Fibroblast of skin of back (primary cell): ENCODE measurements around the gene CLDN11. TPM values are rescaled to one million over a fixed set of nuclear protein-coding genes. Genes with fewer than 3 reads are reported as not detected.
A peak's percentile ranks its signal among the peaks of the same experiment; 100 is the strongest.

Source experiments
- DNase-seq: peaks from one replicate; pipeline ENCODE4 v3.0.0-alpha.2; 2013
- polyA plus RNA-seq, 2 experiments: library from polyadenylated mRNA; unstranded; fragments of 120-200 nt; gene quantifications; one replicate each; pipeline ENCODE4 v1.2.1, GENCODE V29; 2013; ENCODE audit not compliant: insufficient read length in 2 of 2

The CLDN11 gene
- 8.2 TPM for polyA plus RNA-seq (2013, experiment 1 of 2; ENCODE audit: insufficient read length)
- 3.4 TPM for polyA plus RNA-seq (2013, experiment 2 of 2; ENCODE audit: insufficient read length)

DNA sequence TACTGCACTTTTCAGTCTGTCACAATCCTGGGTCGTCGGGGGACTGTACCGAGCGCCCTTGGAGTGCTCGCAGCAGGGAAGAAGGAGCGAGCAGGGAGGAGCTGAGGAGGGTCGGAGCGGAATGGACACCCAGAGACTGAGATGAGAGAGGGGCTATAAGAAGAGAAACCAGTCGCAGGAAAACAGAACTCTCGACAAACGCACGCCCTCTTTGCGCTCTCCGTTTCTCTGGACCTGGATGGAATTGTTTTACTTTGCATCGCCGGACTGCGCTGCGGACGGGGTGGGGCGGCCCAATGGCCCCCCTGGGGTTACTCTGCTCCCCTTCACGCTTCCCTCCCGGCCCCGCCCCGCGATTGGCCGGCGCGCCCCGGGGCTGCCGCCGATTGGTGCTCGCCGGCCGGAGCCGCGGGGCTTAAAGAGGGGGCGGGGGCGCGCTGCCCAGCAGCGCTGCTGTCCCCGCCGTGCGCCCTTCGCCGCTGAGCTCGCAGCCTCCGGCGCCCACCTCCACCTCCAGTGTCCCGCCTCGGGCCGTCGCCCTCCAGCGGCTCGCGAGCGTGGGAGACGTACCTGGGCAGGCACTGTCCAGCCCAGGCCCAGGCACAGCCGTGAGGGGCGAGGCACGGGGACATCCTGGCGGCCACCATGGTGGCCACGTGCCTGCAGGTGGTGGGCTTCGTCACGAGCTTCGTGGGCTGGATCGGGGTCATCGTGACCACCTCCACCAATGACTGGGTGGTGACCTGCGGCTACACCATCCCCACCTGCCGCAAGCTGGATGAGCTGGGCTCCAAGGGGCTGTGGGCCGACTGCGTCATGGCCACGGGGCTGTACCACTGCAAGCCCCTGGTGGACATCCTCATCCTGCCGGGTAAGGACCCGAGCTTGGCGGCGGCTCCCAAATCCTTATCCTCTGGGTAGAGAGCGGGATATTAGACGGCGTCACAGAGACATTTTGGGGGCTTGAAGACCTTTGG is at the start of gene CLDN11:
CLDN11 (plus strand) TSS at position 447 of the 977 bp plus-strand sequence; CDS start at position 646, 199 bp downstream.
- peak; percentile 37 for DNase-seq

DNA sequence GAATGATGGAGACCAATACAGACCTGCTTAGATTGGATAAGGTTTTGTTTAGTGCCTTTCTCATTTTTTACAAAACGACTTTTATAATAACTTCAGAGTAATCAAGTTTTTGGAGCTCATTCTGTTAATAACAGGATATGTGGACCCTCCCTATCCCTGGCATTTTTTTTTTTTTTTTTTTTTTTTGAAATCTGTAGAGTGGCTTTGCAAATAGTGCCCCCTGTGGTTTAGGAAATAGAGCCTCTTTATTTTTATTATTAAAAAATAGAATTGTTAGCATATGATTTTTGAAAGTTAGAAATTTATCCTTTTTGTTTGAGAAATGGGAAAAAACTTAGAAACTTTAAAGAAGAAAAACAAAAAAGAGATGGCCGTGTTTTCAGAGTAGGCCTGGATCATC is 49.7 kb upstream of the CLDN11 start:
- DNase-seq: no peak

DNA sequence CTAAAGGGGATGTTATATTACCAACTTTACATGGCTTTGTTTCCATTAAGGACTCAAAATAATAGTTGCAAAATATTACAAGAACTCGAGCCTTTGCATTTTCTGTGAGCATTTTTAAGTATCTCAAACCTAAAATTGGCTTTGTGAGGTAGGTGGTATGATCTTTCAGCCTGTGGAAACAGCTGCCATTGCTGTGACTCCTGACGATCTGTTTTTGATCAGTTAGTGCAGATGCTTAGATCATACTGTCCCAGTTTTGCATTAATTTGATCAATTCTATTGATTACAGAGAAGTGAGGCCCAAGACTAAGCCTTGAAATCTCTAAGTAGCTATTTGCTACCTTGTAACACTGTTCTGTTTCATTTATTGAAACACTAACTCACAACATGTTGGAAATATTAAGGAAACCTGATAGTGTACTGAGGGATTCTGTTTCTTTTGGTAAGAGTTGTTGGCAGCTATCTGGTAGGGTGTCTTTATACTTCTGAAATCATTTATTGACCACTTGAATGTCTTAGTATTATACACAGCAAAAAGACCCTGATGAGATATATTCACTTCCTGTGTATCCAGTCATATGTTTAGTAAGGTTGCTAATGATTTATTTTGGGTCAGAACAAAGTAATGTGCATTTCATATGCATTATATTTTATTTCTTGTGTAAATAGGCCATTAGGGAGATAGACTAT is 46.3 kb upstream of the CLDN11 start:
- DNase-seq: no peak

DNA sequence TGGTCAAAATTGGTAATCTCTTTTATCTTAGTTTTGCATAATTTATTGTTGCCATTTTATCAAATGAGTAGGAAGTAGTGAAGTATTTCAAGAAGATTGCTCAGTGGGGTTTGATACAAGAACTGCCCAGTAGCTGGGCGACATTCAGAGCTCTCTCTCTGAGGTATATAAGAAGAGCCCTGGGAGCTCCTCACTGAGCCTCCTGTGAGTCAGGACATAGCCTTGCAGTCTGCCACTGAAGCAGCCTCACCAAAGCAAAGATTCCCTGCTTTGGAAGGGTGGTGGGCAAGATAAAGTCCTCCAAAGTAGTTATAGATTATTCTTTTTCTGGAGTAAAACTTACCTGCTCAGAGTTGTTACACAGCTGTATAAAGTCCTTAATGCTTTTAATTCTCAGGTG is 35.1 kb upstream of the CLDN11 start:
- peak; percentile 35 for DNase-seq

DNA sequence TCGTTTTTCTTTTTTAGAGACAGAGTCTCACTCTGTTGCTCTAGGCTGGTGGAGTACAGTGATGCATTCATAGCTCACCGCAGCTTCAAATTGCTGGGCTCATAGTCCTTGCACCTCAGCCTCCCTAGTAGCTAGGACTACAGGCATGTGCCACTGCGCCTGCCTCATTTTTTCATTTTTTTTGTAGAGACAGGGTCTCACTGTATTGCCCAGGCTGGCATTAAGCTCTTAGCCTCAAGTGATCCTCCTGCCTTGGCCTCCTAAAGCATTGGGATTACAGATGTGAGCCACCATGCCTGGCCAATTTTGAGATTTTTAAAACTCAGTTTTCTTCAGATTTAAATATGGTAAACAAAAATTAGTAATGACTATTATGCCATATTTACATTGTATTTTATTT is 32.2 kb upstream of the CLDN11 start:
- DNase-seq: no peak

DNA sequence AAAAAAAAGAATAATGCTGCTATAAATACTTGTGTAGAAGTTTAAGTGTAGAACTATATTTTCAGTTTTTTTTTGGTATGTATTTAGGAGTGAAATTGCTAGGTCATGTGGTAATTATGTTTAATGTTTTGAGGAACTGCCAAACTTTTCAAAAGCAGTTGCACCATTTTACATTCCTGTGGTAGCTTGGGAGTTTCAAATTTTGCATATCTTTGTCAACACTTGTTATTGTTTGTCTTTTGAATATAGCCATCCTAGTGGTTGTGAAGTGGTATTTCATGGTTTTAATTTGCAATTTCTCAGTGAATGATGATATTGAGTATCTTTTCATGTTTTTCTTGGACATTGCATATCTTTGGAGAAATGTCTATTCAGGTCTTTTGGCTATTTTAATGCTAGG is 30.7 kb upstream of the CLDN11 start:
- DNase-seq: no peak

DNA sequence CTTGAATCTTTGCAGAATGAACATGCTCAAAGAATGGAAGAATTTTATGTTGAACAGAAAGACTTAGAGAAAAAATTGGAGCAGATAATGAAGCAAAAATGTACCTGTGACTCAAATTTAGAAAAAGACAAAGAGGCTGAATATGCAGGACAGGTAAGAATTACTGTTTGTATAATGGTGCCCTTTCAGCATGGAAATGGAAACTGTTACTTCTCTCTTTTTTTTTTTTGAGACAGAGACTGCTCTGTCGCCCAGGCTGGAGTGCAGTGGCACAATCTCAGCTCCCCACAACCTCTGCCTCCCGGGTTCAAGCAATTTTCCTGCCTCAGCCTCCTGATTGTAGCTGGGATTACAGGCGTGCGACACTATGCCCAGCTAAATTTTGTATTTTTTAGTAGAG is 27.6 kb upstream of the CLDN11 start:
- no peak for DNase-seq

DNA sequence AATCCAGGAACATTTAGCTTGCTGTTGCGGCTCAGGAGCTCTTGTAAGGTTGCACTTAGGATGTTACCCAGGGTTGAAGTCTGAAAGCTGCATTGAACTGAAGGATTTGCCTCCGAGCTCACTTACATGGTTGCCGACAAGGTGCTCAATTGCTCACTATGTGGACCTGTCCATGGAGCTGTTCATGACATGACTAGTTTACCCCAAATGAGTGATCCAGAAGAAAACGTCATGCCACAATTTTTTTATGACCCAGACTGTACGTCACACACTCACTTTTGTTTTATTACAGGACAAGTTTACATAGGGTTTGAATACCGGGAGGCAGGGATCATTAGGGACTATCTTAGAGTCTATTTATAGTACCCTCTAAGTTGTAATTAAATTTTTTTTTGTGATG is 21.0 kb upstream of the CLDN11 start:
- DNase-seq: no peak

DNA sequence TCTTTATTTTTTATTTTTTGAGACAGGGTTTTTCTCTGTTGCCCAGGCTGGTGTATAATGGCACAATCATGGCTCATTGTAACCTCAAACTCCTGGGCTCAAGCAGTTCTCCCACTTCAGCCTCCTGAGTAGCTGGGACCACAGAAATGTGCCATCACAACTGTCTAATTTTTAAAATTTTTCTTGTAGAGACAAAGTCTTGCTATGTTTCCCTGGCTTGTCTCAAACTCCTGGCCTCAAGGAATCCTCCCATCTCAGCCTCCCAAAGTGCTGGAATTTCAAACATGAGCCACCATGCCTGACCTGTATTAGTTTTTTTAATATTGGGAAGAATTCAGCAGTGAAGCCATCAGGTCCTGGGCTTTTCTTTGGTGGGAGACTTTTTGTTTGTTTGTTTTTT is 13.6 kb upstream of the CLDN11 start:
- DNase-seq: no peak

DNA sequence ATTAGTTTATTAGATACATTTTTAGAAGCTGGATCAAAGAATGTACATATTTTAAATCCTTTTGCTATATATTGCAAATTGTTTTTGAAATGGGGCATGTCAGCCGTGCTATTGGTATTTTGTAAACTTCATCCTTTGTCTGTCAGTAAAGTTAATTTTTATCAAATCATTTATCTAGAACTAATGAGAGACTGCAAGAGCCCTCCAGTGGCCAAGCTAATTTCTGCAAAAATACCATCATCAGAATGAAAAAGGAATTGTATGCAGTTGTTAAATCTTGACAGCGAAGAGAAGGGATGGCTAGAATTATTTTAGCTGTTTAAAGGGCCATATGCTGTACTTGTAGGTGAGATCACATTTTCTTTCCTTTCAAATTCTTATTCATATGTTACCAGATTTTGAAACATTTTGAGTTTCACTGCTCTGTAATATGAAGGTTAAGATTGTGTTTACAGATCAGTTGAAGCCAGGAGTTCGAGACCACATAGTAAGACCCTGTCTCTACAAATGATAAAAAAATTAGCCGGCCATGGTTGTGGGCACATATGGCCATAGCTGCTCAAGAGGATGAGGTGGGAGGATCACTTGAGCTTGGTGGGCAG is 8.1 kb upstream of the CLDN11 start:
- peak; percentile 25 for DNase-seq

DNA sequence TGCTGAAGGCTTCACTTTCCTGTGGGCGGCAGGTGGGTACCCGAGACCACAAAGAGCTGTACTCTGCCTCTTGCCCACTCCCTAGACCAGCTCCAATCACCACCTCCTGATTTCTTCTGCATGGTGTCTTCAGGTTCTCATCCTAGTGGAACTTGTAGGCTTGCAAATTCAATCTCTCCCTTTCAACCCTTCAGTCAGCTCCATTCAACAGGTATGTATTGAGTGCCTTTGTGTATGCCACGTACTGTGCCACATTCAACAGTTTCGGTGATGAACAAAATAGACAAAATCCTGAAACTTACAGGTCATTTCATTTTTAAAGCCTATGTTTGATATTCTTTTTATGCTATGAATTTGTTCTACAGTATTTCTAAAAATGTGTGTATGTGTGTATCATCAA is 5.4 kb upstream of the CLDN11 start:
- DNase-seq: no peak

DNA sequence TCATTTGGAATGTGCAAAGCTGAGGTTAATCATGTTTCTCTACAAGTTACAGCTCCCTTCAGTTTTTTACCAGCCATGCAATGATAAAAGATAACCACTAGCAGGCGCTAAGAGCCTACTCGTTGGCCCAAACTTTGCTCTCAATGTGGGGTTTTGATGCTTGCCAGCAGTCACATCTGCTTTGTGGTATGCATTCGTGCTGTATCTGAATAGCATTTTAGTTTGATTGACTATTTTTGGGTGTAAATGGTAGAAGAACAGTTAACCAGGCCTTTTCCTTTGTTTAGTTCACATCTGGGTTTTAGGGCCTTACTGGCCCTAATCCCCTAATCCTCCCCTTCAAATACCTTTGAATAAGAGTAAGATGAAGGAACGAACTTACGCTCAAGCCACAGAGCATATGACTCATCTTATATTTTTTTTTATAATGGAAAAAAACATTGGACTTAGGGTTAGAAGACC is 4.4 kb upstream of the CLDN11 start:
- DNase-seq: peak; percentile 80

DNA sequence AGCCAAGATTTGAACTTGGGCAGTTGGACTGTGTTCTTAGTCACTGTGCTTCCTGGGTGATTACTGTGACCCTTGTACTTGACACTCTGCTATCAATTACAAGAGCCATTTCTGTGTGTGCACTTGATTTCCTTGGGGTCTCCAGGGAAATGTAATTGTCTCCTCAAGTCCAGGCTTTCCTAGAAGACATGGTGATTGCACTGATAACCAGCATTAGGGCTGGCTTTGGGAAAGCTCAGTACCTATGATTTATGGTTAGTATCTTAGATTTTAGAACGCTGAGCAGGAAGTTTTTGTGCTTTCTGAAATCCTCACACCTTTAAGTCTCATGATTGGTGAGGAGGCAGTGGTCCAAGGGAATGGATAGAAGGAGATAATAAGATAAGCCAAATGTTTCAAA is 1.6 kb upstream of the CLDN11 start:
- no peak for DNase-seq

DNA sequence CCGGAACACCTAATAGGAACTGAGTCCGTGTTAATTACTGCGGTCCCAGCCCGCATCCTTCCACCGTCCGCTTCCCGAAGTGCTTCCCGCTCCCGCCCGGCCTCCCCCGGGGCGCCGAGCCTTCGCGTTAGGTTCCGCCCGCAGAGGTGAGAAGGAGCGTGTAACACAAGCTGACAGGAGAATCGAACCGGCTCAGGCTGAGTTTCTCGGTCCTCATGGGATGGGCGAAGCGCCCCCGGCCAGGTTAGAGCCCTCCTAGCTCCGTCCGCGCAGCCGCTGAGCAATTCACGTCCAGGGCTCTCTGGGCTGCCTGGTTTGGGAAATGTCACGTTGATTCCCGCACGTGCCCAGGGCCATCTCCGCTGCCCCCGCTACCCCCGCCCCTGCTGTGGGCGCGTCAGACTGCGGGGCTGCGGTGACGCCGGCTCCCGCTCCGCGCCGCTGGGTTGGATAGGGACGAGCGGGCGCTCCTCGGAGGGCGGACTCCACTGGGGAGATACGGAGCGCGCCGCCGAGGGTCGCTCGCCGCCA is 954 bp downstream of the CLDN11 start:
- DNase-seq: peak; percentile 11

DNA sequence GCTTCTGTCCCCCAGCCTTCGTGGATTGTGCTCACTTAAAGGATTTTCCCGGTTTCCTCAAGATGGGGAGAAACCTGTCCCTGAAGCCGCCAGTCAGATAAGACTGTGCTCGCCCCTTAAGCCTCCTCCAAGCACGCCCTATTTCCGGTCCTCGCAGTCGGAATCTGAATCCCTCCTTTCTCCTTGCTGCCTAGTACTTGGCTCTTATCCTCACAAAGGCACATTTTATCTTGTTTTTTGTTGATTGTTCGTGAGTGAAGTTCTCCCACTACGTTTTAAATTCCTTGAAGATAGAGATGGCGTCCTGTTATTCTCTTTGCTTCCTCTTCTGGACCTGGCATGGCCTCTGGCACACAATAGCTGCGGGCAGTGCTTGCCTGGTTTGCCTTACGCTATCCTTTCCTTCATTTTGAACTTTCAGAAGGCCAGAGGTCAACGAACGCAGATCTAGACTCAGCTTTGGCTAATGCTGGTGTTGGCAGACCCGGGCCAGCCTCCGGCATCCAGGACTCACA is 1.7 kb downstream of the CLDN11 start:
- DNase-seq: no peak

DNA sequence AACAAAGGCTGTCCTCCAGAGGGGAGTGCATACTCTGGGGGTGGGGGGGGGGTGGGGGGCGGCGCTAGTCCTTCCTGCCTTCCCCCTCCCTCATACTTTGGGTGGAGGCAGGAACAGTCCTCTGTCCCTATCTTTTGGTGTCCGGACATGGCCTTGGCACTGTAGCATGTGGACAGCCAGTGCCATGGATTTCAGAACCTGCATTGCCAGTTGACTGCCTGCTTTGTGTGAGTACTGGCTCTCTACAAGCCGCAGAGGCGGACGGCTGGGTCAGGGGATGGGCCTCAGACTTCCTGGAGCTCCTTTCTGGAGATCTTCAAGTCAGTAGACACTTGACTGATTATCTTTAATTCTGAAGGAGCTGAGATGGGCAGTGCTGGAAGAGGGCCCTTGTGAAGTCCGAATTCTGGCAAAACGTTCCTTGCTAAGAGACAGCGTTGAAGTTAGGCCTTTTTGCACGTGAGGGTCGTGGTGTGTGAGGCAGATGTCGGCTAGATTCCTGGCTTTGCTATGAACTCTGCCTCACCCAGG is 2.5 kb downstream of the CLDN11 start:
- DNase-seq: no peak

DNA sequence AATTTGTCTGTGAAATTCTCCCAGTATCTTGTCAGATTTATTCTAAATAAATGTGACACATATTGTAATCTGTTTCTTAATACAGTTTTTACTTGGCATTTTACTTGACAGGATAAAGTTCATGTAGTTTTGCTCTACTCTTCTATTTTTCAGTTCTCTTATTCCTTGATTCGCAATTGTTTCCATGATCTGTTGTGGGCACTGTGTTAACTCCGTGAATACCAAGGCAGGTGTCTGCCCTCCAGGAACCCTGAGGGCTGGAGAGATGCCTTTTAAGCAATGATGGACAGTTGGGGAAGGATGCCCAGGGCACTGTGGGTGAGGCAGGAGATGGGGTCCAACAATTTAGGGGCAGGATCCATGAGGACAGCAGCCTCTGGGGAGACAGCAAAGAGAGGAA is 3.1 kb downstream of the CLDN11 start:
- no peak for DNase-seq

DNA sequence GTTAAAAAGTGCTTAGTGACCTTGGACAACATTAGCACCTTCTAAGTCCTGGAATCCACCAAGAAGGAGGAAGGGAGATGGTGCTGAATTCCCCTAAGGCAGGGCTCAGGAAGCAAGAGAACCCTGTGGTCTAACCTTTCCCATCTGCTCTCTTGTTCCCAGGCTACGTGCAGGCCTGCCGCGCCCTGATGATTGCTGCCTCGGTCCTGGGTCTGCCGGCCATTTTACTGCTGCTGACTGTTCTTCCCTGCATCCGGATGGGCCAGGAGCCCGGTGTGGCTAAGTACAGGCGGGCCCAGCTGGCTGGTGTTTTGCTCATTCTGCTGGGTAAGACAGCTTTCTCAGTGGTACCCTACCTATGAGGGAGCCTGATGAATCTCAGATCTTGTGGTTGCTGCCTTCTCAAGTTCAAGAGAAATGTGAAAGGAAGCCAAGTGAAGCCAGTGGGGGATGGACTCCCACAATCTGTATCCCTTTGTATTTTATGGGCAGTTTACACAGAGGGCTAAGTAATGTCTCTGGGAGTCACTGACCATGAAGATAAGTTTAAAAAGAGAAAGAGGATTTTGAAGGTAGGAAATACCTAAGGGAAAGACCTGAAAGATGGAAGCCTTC is 4.4 kb downstream of the CLDN11 start:
- no peak for DNase-seq

DNA sequence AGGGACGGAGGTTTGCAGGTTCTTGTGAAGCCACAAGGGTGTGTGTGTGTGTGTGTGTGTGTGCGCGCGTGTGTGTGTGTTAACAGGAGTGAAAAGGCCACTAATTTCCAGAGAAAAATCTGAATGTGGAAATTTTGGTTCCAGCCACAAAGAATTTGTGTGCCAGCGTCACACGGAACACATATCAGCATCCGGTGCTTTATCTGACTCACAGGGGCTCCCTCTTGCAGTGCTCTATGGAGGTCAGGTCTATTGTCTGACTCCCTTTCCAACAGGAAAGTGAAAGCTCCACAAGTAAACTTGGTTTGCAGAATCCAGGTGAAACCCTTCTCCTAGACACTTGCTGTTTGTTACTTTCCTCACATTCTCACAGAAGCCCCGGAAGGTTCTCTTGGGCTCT is 6.2 kb downstream of the CLDN11 start:
- no peak for DNase-seq

DNA sequence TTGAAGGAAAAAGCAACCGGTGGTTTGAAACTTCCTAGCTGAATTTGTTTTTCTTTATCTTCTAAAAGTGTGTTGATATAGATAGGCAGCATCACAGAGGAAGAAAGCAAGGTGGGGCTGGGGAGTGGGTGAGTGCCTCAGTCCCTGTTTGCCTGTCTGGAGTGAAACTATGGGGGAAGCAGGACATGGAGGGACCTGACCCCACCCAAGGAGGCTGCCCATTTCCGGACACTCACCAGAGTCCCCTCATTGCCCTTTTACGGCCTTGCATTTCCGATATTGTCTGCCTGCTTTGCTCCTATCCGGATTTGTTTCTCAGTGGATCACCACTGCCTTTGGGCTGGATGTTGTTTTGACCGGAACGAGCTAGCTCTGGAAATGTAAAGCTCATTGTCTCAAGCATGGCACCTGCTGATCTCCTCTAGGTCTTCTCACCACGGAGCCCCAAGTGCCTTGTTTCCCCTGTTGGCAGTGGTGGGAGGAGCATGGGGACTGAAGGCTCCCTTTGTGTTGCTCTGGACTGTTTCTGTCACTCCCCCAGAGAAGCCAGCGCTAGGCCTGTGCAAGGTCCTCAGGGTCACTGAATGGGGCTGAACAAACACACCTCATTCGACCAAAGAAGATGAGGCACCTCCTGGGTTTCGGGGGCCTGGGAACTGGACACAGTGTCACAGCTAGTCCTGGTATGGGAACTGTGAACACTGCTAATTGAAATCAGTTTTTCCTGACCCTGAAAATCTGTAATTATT is 7.0 kb downstream of the CLDN11 start:
- no peak for DNase-seq

DNA sequence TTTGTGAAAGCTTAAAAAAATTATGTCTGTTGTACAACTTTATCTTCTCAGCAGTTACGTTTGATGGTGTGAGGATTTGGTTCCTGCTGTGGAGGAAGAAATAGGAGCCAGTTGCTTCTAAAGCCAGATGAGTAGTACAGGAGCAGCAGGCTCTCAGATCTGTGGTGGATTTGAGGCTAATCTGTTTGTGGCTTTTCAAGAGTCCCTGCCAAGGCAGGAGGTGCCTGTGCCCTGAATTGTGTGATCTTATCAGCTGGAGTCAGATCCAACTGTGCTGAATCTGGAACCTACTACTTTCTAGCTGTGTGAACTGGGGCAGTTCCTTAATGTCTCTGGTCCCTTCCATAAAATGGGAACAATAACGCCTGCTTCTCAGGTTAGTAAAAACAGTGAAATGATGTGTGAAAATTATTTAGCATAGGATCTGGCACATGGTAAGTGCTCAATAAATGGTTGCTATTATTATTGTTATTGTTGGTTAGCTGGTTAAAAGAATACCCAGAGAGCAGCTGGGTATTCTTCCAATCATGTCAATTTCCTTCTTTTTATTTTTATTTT is 7.7 kb downstream of the CLDN11 start:
- DNase-seq: no peak
